ENCODE data around the gene CALR.
A peak's percentile ranks its signal among the peaks of the same experiment; 100 is the strongest.

CALR gene

DNA sequence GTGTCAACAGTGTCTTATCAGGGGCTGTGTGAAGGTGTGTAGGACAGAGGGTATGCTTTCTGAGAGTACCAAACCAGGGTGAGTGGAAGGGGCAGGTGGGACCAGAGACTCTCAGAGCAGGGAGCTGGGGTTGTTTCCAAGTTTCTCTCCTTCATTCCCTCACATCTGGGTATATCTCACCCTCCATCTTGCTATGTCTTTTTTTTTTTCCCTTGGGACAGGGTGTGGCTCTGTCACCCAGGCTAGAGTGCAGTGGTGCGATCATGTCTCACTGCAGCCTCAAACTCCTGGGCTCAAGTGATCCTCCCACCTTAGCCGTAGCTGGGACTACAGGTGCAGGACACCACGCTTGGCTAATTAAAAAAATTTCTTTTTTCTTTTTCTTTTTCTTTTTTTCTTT, 41.6 kb downstream of the CALR start:
- DNase-seq (ENCODE audit: low read depth) = no peak

GRCh38 chr19:12982648-12983047, 44.2 kb downstream of the CALR start:
- DNase-seq (ENCODE audit: low read depth) = no peak

- no peak for DNase-seq (ENCODE audit: low read depth)
Observed at GRCh38 chr19:12983091-12983490, 44.7 kb downstream of the CALR start.

- peak; percentile 75 for DNase-seq (ENCODE audit: low read depth)
Observed at GRCh38 chr19:12983542-12984142, 45.2 kb downstream of the CALR start.

DNA sequence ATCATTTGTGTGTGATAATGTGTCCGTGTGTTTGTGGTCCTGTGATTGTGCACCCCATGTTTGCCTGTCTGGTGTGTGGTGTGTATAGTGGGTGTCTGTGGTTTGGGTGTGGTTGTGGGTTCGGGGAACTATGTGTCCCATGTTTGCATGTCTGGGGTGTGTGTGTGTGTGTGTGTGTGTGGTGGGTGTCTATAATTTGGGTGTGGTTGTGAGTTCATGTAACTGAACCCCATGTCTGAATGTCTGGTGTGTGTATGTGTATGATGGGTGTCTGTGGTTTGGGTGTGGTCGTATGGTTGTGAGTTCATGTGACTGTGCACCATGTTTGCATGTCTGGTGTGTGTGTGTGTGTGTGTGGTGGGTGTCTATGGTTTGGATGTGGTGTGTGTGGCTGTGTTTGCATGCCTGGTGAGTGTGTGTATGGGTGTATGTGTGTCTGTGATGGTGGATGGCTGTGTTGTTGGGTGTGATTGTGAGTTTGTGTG, 45.8 kb downstream of the CALR start:
- no peak for DNase-seq (ENCODE audit: low read depth)

DNA sequence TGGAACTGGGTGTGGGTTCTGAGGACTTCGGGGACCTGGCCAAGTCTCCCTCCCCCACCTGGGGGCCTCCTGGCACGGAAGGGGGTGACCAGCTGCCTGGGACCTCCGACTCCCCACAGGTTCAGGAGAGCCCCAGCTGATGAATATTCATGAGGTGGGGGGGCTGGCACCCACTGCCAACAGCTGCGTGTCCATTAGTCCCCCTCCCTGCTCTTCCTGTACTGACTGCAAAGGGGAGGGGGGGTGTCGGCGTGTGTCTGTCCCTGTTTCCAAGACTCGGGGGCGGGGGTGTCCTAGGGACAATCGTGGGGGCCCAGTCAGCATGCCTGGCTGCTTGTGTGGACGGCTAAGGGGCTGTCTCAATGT, 46.3 kb downstream of the CALR start:
- no peak for DNase-seq (ENCODE audit: low read depth)

DNA sequence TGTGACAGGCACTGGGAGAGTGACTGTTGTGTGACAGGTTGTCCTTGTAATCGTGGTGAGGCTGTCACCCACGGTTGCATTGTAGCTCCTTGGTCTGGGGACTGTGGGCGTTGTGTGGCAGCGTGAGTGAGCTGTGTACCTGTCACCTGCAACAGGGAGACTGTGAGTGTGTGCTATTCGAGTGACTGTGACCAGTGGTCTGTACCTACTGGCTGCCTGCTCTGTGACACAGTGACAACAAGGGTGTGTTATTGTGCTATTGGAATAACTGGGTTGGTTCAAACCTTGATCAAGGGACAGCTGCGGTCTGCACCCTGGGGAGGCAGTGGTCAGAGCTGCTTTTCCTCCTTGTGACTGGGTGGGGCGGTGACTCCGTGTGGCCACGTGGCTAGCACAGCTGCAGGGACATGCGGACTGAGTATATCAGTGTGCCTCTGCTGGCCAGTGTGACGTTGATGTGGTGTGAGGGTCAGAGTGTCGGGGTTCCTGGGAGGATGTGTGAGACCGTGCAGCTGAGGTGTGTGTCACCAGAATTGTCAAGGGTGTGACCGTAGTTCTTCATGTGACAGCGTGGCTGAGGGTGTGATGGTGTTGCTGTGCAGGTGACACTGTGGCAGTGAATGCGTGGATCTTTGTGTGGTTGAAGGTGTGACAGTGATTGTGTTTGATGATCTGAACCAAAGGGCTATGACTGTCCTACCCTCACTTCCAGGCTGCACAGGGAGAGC, 46.8 kb downstream of the CALR start:
- DNase-seq (ENCODE audit: low read depth) = no peak

- DNase-seq (ENCODE audit: low read depth) = no peak
Observed at GRCh38 chr19:12986726-12987125, 48.3 kb downstream of the CALR start.

DNA sequence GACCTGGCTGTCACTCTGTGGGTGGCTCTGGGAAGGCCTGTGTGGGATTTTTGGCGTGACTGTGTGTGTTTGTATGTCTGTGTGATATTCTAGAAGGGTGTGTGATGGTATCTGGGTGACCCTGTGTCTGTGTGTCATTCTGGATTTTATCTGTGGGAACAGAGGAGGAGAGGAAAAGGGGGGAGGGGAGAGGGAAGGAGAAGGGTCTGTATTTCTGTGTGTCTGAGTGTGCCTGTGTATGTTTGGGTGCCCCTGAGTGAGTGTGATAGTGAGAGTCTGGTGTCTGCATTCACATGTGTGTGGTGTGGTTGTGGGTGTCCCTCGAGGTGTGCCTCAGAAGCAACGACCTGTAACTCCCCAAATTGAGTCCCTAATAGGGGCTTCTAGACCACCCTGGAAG, 48.8 kb downstream of the CALR start:
- DNase-seq (ENCODE audit: low read depth) = no peak

DNA sequence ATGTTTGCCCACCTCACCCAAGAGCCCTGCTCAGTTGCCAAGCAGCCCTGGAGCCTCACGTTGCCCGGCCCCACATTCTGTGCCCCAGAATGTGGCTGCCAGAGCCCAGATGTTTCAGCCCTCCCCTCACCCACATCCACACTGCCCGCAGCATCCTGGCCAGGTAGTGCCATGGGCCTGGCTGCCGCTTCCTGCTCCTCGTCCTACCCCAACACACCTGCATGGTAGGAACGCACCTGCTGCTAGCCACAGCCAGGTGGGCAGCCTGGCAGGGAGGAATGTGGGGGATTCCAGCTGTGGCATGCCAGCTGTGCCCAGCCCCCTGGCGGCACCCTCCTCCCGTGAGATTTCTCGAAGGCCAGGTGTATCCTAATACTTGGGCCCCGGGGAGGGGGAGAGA, 49.4 kb downstream of the CALR start:
- no peak for DNase-seq (ENCODE audit: low read depth)

- DNase-seq (ENCODE audit: low read depth) = no peak
Observed at GRCh38 chr19:12990431-12990830, 52.0 kb downstream of the CALR start.

DNA sequence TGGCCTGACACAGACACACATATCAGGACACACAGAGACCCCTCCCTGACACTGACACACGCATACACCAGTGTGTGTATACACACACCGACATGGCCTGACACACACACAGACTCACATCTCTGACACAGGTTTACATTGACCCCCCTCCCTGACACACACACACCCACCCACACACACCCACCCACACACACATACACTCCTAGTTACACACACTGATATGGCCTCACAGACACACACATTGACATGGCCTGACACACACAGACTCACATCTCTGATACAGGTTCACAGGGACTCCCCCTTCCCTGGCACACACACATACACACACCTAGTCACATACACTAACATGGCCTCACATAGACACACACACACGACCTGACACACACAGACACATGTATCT, 52.4 kb downstream of the CALR start:
- no peak for DNase-seq (ENCODE audit: low read depth)

- no peak for DNase-seq (ENCODE audit: low read depth)
Observed at GRCh38 chr19:12991296-12991695, 52.9 kb downstream of the CALR start.

DNA sequence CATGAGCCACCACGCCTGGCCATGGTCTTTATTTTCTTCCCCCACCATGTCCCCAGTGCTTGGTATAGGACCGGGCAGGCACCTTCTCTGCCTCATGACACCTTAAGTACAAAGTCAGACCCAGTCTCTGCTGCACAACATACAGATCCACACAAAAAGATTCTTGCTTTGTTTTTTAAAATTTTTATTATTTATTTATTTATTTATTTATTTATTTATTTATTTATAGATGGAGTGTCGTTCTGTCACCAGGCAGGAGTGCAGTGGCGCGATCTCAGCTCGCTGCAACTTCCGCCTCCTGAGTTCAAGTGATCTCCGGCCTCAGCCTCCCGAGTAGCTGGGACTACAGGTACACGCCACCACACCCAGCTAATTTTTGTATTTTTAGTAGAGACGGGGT, 54.3 kb downstream of the CALR start:
- DNase-seq (ENCODE audit: low read depth) = no peak

DNA sequence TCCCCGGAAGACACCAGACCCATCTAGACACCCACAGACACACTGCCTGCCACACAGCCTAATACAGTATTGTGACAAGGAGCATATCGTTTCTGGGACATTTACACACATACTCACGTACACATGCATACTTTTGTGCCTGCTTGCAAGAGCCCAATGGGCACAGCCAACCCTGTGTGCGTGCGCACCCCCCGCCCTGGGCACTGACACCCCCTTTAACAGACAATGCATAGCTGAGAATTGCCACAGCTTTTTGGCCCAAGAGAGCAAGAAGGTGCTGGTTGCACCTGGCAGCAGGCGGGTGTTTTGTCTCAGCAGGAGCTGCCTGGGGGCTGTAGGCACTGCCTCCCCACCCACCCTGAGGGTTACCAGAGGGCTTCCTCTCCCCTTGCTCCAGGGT, 55.2 kb downstream of the CALR start:
- DNase-seq (ENCODE audit: low read depth) = no peak

Data from activated T-helper 9 cell treated with anti-CD3 and anti-CD28 coated beads, Interleukin-2, amount 50 U/mL, for 16 hours (primary cell).